Sigmoid colon (tissue), 4 donors: ENCODE measurements around the gene OPRPN.

ENCODE experiments used
- CTCF ChIP-seq, 4 experiments: fragments of 450-650 bp in 3 of 4; fragments of 200-600 bp in 1 of 4; IDR thresholded peaks; one replicate each; pipeline ENCODE4 v1.5.1; 2016 to 2019; ENCODE audit warnings: antibody characterized with exemption in 4 of 4, mild to moderate bottlenecking in 3 of 4, moderate library complexity in 2 of 4
- POLR2A ChIP-seq, 2 donors: fragments of 450-650 bp; IDR thresholded peaks; one replicate each; pipeline ENCODE4 v1.6.1; 2016; ENCODE audit warnings: antibody characterized with exemption in 2 of 2, mild to moderate bottlenecking in 2 of 2, moderate library complexity in 2 of 2
- POLR2AphosphoS5 ChIP-seq, 4 donors: sonication (generic); formaldehyde crosslinking; IDR thresholded peaks; one replicate each; pipeline ENCODE4 v1.6.1; 2017; ENCODE audit warnings: antibody characterized with exemption in 4 of 4

GRCh38 chr4:70392057-70392776 is 5.5 kb upstream of the OPRPN start:
- no peak for TF ChIP-seq CTCF (IDR thresholded peaks at IDR 0.05)
- no peak for TF ChIP-seq POLR2A (IDR thresholded peaks at IDR 0.05)
- no peak for TF ChIP-seq POLR2AphosphoS5 (IDR thresholded peaks at IDR 0.05)
